Thymus (tissue), 11 donors: ENCODE data around the gene DICER1. TPM values are rescaled to one million over a fixed set of nuclear protein-coding genes. Genes with fewer than 3 reads are reported as not detected.

ENCODE experiments used
- DNase-seq, 9 donors: peaks; one replicate each; pipeline ENCODE4 v3.0.0-alpha.2; 2013; ENCODE audit warnings: low spot score in 9 of 9, low read depth in 6 of 9, missing footprints in 1 of 9
- H3K27ac ChIP-seq, 2 donors: one replicate each; pipeline ENCODE4 v1.5.1; 2013; ENCODE audit warnings: control low read depth in 1 of 2, low read depth in 1 of 2, low read length in 1 of 2, mild to moderate bottlenecking in 1 of 2, moderate library complexity in 1 of 2
- H3K27me3 ChIP-seq, 2 donors: one replicate each; pipeline ENCODE4 v1.5.1; 2013; ENCODE audit warnings: low read length in 1 of 2; ENCODE audit not compliant: control insufficient read depth in 2 of 2, insufficient read depth in 1 of 2
- H3K36me3 ChIP-seq, 2 donors: one replicate each; pipeline ENCODE4 v1.5.1; 2013; ENCODE audit warnings: low read length in 1 of 2, mild to moderate bottlenecking in 1 of 2, moderate library complexity in 1 of 2; ENCODE audit not compliant: control insufficient read depth in 2 of 2, insufficient read depth in 2 of 2
- H3K4me1 ChIP-seq, 2 donors: one replicate each; pipeline ENCODE4 v1.5.1; 2013; ENCODE audit warnings: low read length in 2 of 2; ENCODE audit not compliant: control insufficient read depth in 2 of 2, insufficient read depth in 2 of 2
- H3K4me3 ChIP-seq, 2 donors: one replicate each; pipeline ENCODE4 v1.5.1; 2013; ENCODE audit warnings: low read length in 2 of 2, control low read depth in 1 of 2, mild to moderate bottlenecking in 1 of 2
- H3K9me3 ChIP-seq, 2 donors: one replicate each; pipeline ENCODE4 v1.5.1; 2013; ENCODE audit warnings: low read length in 1 of 2, mild to moderate bottlenecking in 1 of 2; ENCODE audit not compliant: control insufficient read depth in 2 of 2, insufficient read depth in 1 of 2
- WGBS: extraction: QIAGEN DNeasy Blood & Tissue Kit; methylation state at CpG from one replicate; pipeline ENCODE4 v1.1.7; 2013; 5-methylcytosine and 5-hydroxymethylcytosine counted together
- polyA plus RNA-seq: library from polyadenylated mRNA; stranded (reverse); fragments of 200-250 nt; gene quantifications from one replicate; pipeline ENCODE4 v1.2.3, GENCODE V29; 2013
- total RNA-seq: library from RNA; stranded (reverse); fragments of 120-200 nt; gene quantifications from one replicate; pipeline ENCODE4 v1.2.4, GENCODE V29; 2013
- donor health status: healthy.

DICER1 gene
- total and polyA plus RNA-seq, 2 donors: 14.8 to 33.3 TPM

- DNase-seq: no peak
- Histone ChIP-seq H3K4me1 (no peaks in the 10 kb centered on the region), H3K27ac (no peak overlapping the region), H3K27me3 (no peaks in the 10 kb centered on the region), H3K4me3 (no peak overlapping the region), H3K9me3 (no peaks in the 10 kb centered on the region), H3K36me3 (peaks cover 42 to 69% of the 10 kb centered on the region in 2 donors)
- WGBS: 98% methylated on average over 4 of the region's 4 CpGs
These were observed 49.6 kb downstream of the DICER1 start for GRCh38 chr14:95107711-95108110.

- Histone ChIP-seq H3K4me1 (no peaks in the 10 kb centered on the region), H3K4me3 (no peak overlapping the region), H3K36me3 (peaks cover 47 to 73% of the 10 kb centered on the region in 2 donors), H3K27ac (no peak overlapping the region), H3K9me3 (no peaks in the 10 kb centered on the region), H3K27me3 (no peaks in the 10 kb centered on the region)
- 98% methylated on average over 7 of the region's 7 CpGs for WGBS
- no peak for DNase-seq
These were observed 50.4 kb downstream of the DICER1 start for GRCh38 chr14:95106971-95107370.

GRCh38 chr14:95104911-95105310 is 52.4 kb downstream of the DICER1 start:
- no peak for DNase-seq
- Histone ChIP-seq H3K4me1 (no peaks in the 10 kb centered on the region), H3K9me3 (no peaks in the 10 kb centered on the region), H3K27ac (no peak overlapping the region), H3K4me3 (no peak overlapping the region), H3K27me3 (no peaks in the 10 kb centered on the region), H3K36me3 (peaks cover 47 to 68% of the 10 kb centered on the region in 2 donors)
- WGBS: 96% methylated on average over 5 of the region's 5 CpGs

- Histone ChIP-seq H3K27ac (no peak overlapping the region), H3K4me1 (no peaks in the 10 kb centered on the region), H3K36me3 (peaks cover 44 to 56% of the 10 kb centered on the region in 2 donors), H3K4me3 (no peak overlapping the region), H3K9me3 (no peaks in the 10 kb centered on the region), H3K27me3 (no peaks in the 10 kb centered on the region)
- WGBS: 98% methylated on average over 5 of the region's 5 CpGs
- no peak for DNase-seq
These were observed 54.7 kb downstream of the DICER1 start for GRCh38 chr14:95102680-95103044.

GRCh38 chr14:95101736-95102679 is 55.3 kb downstream of the DICER1 start:
- WGBS: 97% methylated on average over 10 of the region's 10 CpGs
- Histone ChIP-seq H3K9me3 (no peaks in the 10 kb centered on the region), H3K27ac (no peak overlapping the region), H3K36me3 (peaks cover 43 to 53% of the 10 kb centered on the region in 2 donors), H3K27me3 (no peaks in the 10 kb centered on the region), H3K4me1 (no peaks in the 10 kb centered on the region), H3K4me3 (no peak overlapping the region)
- no peak for DNase-seq

- Histone ChIP-seq H3K4me3 (no peak overlapping the region), H3K27me3 (no peaks in the 10 kb centered on the region), H3K27ac (no peak overlapping the region), H3K36me3 (peaks cover 45 to 58% of the 10 kb centered on the region in 2 donors), H3K4me1 (no peaks in the 10 kb centered on the region), H3K9me3 (no peaks in the 10 kb centered on the region)
- 71% methylated on average over 3 of the region's 3 CpGs for WGBS
- peak in 6 of 9 donors; percentile 3 to 49 (median 10) for DNase-seq
These were observed 58.2 kb downstream of the DICER1 start for GRCh38 chr14:95098984-95099599.

- Histone ChIP-seq H3K27me3 (no peaks in the 10 kb centered on the region), H3K4me3 (no peak overlapping the region), H3K36me3 (peaks cover 40 to 57% of the 10 kb centered on the region in 2 donors), H3K9me3 (no peaks in the 10 kb centered on the region), H3K27ac (no peak overlapping the region), H3K4me1 (no peaks in the 10 kb centered on the region)
- no peak for DNase-seq
- WGBS: 94% methylated on average over 2 of the region's 2 CpGs
These were observed 59.9 kb downstream of the DICER1 start for GRCh38 chr14:95097385-95097784.

GRCh38 chr14:95096476-95096875 is 60.9 kb downstream of the DICER1 start:
- no peaks in the 10 kb centered on the region for H3K9me3 ChIP-seq
- DNase-seq: no peak
- 96% methylated on average over 4 of the region's 4 CpGs for WGBS
- H3K4me1 ChIP-seq: no peaks in the 10 kb centered on the region
- H3K27ac ChIP-seq: no peak overlapping the region
- H3K4me3 ChIP-seq: no peak overlapping the region
- H3K27me3 ChIP-seq: no peaks in the 10 kb centered on the region
- H3K36me3 ChIP-seq: peaks cover 34 to 52% of the 10 kb centered on the region in 2 donors

- WGBS: 98% methylated on average over 8 of the region's 8 CpGs
- H3K36me3 ChIP-seq: peaks cover 31 to 50% of the 10 kb centered on the region in 2 donors
These were observed 61.3 kb downstream of the DICER1 start for GRCh38 chr14:95095996-95096395.

More at GRCh38 chr14:95095996-95096395, 61.3 kb downstream of the DICER1 start:
- Histone ChIP-seq H3K4me3 (no peak overlapping the region), H3K4me1 (no peaks in the 10 kb centered on the region), H3K27ac (no peak overlapping the region), H3K27me3 (no peaks in the 10 kb centered on the region), H3K9me3 (no peaks in the 10 kb centered on the region)
- no peak for DNase-seq
